Neural cell (in vitro differentiated cells): Measurements from ENCODE around the gene EIF4G3. TPM values are rescaled to one million over a fixed set of nuclear protein-coding genes. Genes with fewer than 3 reads are reported as not detected.

ENCODE experiments used
- H2AFZ ChIP-seq: fragments of 200-600, 300-800 bp; sonication (generic), shearing (Covaris generic); 2 replicates; pipeline ENCODE4 v1.6.0; 2014; ENCODE audit warnings: low read depth, mild to moderate bottlenecking, antibody characterized with exemption, low read length, moderate library complexity
- H3F3A ChIP-seq: fragments of 200-600 bp; shearing (Covaris generic); 2 replicates; pipeline ENCODE4 v1.6.1; 2016; ENCODE audit warnings: mild to moderate bottlenecking, moderate library complexity, mixed read lengths, antibody characterized with exemption, low read length; ENCODE audit not compliant: insufficient read depth, poor library complexity, severe bottlenecking
- H3K27ac ChIP-seq: fragments of 200-600, 300-800 bp; sonication (generic), shearing (Covaris generic); 2 replicates; pipeline ENCODE4 v1.5.1; 2014; ENCODE audit warnings: mild to moderate bottlenecking, low read length, moderate library complexity
- H3K27me3 ChIP-seq: fragments of 300-800, 200-600 bp; sonication (generic), shearing (Covaris generic); 2 replicates; pipeline ENCODE4 v1.6.0; 2014; ENCODE audit warnings: mild to moderate bottlenecking, low read depth, low read length, moderate library complexity; ENCODE audit not compliant: insufficient read depth
- H3K36me3 ChIP-seq: fragments of 300-800, 200-600 bp; sonication (generic), shearing (Covaris generic); 2 replicates; pipeline ENCODE4 v1.5.1; 2014; ENCODE audit warnings: mild to moderate bottlenecking, antibody characterized with exemption, low read length, moderate library complexity; ENCODE audit not compliant: insufficient read depth
- H3K4me2 ChIP-seq: fragments of 300-800, 200-600 bp; sonication (generic), shearing (Covaris generic); 2 replicates; pipeline ENCODE4 v1.6.0; 2014; ENCODE audit warnings: mild to moderate bottlenecking, low read length
- H3K4me3 ChIP-seq: fragments of 300-800, 200-600 bp; sonication (generic), shearing (Covaris generic); 2 replicates; pipeline ENCODE4 v1.5.1; 2014; ENCODE audit warnings: mild to moderate bottlenecking, low read length, moderate library complexity
- H3K79me2 ChIP-seq: fragments of 200-600 bp; shearing (Covaris generic); replicated peaks from 2 replicates; pipeline ENCODE4 v1.6.0; 2014; ENCODE audit warnings: mild to moderate bottlenecking, low read length, moderate library complexity; ENCODE audit not compliant: insufficient read depth
- H3K9ac ChIP-seq: fragments of 300-800, 200-600 bp; sonication (generic), shearing (Covaris generic); 2 replicates; pipeline ENCODE4 v1.6.1; 2016; ENCODE audit warnings: mild to moderate bottlenecking, low read length, mixed read lengths
- H3K9me2 ChIP-seq: fragments of 200-600 bp; shearing (Covaris generic); 2 replicates; pipeline ENCODE4 v1.6.1; 2016; ENCODE audit warnings: mild to moderate bottlenecking, low read length, mixed read lengths; ENCODE audit not compliant: insufficient read depth
- H3K9me3 ChIP-seq: fragments of 200-600, 300-800 bp; sonication (generic), shearing (Covaris generic); 2 replicates; pipeline ENCODE4 v1.6.1; 2016; ENCODE audit warnings: mild to moderate bottlenecking, mixed run types, low read length, moderate library complexity, mixed read lengths
- H4K20me1 ChIP-seq: fragments of 200-600 bp; shearing (Covaris generic); 2 replicates; pipeline ENCODE4 v1.6.1; 2016; ENCODE audit warnings: mild to moderate bottlenecking, mixed run types; ENCODE audit not compliant: insufficient read depth
- CTCF ChIP-seq: fragments of 450-650 bp; IDR thresholded peaks from 2 replicates; pipeline ENCODE4 v1.5.1; 2014; ENCODE audit warnings: antibody characterized with exemption, mild to moderate bottlenecking, moderate library complexity; ENCODE audit not compliant: poor library complexity, severe bottlenecking
- EP300 ChIP-seq: fragments of 450-650 bp; conservative IDR thresholded peaks from 2 replicates; pipeline ENCODE4 v1.6.1; 2014; ENCODE audit warnings: antibody characterized with exemption, mild to moderate bottlenecking, moderate library complexity; ENCODE audit not compliant: poor library complexity, severe bottlenecking
- EZH2 ChIP-seq: fragments of 200-600, 300-800 bp; shearing (Covaris generic), sonication (generic); IDR thresholded peaks from 2 replicates; pipeline ENCODE4 v1.6.1; 2014; ENCODE audit warnings: antibody characterized with exemption, low read length, borderline replicate concordance, mild to moderate bottlenecking; ENCODE audit not compliant: insufficient read depth, poor library complexity, severe bottlenecking
- MXI1 ChIP-seq: fragments of 450-650 bp; conservative IDR thresholded peaks from 2 replicates; pipeline ENCODE4 v1.6.1; 2014; ENCODE audit warnings: antibody characterized with exemption, mild to moderate bottlenecking; ENCODE audit not compliant: poor library complexity, severe bottlenecking
- POLR2AphosphoS5 ChIP-seq: IDR thresholded peaks from 2 replicates; pipeline ENCODE4 v1.6.1; 2012
- RAD21 ChIP-seq: fragments of 450-650 bp; conservative IDR thresholded peaks from 2 replicates; pipeline ENCODE4 v1.6.1; 2014; ENCODE audit warnings: antibody characterized with exemption, mild to moderate bottlenecking, moderate library complexity
- REST ChIP-seq: IDR thresholded peaks from 2 replicates; pipeline ENCODE4 v1.6.1; 2012; ENCODE audit warnings: borderline replicate concordance
- SMC3 ChIP-seq: fragments of 450-650 bp; conservative IDR thresholded peaks from 2 replicates; pipeline ENCODE4 v1.6.1; 2014; ENCODE audit warnings: antibody characterized with exemption, mild to moderate bottlenecking, moderate library complexity; ENCODE audit not compliant: poor library complexity
- TAF1 ChIP-seq: IDR thresholded peaks from 2 replicates; pipeline ENCODE4 v1.6.1; 2012; ENCODE audit warnings: low read depth
- polyA plus RNA-seq: library from polyadenylated mRNA; depleted of rRNA; stranded (reverse); fragments of >200 nt; gene quantifications from 2 replicates; pipeline ENCODE4 v1.2.3, GENCODE V29; 2014

EIF4G3 gene
- polyA plus RNA-seq, 1 donor from 2014 or later = 56.9 TPM

- no peaks in the 10 kb centered on the region for H3K9me3 ChIP-seq
- no peaks in the 10 kb centered on the region for H3K27me3 ChIP-seq
- H3F3A ChIP-seq = no peaks in the 10 kb centered on the region
- H3K27ac ChIP-seq = no peak overlapping the region
- no peak overlapping the region for H3K4me3 ChIP-seq
- TF ChIP-seq TAF1 (no peak), REST (no peak), MXI1 (no peak), RAD21 (no peak), EZH2 (no peak), SMC3 (no peak), CTCF (no peak), POLR2AphosphoS5 (no peak), EP300 (no peak)
- no peak overlapping the region for H2AFZ ChIP-seq
- H3K79me2 ChIP-seq = peaks cover 22% of the 10 kb centered on the region
- H3K9ac ChIP-seq = no peak overlapping the region
- H3K4me2 ChIP-seq = no peak overlapping the region
- no peaks in the 10 kb centered on the region for H3K36me3 ChIP-seq
- no peaks in the 10 kb centered on the region for H4K20me1 ChIP-seq
- H3K9me2 ChIP-seq = no peaks in the 10 kb centered on the region
These were observed 155.4 kb downstream of the EIF4G3 start for GRCh38 chr1:21021311-21021710.

GRCh38 chr1:21020151-21020550 lies 156.5 kb downstream of the EIF4G3 start:
- no peaks in the 10 kb centered on the region for H3K9me3 ChIP-seq
- peaks cover 33% of the 10 kb centered on the region for H3K79me2 ChIP-seq
- TF ChIP-seq TAF1 (no peak), CTCF (no peak), EP300 (no peak), MXI1 (no peak), POLR2AphosphoS5 (no peak), REST (no peak), SMC3 (no peak), RAD21 (no peak), EZH2 (no peak)

More at GRCh38 chr1:21020151-21020550, 156.5 kb downstream of the EIF4G3 start:
- no peak overlapping the region for H3K27ac ChIP-seq
- no peaks in the 10 kb centered on the region for H4K20me1 ChIP-seq
- no peak overlapping the region for H3K4me2 ChIP-seq
- H2AFZ ChIP-seq = no peak overlapping the region
- no peak overlapping the region for H3K9ac ChIP-seq
- no peak overlapping the region for H3K4me3 ChIP-seq
- H3F3A ChIP-seq = no peaks in the 10 kb centered on the region
- no peaks in the 10 kb centered on the region for H3K36me3 ChIP-seq
- H3K9me2 ChIP-seq = no peaks in the 10 kb centered on the region
- no peaks in the 10 kb centered on the region for H3K27me3 ChIP-seq
